GM23248 (cell line): ENCODE data around the gene RAB15. TPM values are rescaled to one million over a fixed set of nuclear protein-coding genes. Genes with fewer than 3 reads are reported as not detected.
A peak's percentile ranks its signal among the peaks of the same experiment; 100 is the strongest.

Experiments used
- DNase-seq: peaks from one replicate; pipeline ENCODE4 v3.0.0-alpha.2; 2015
- H2AFZ ChIP-seq: fragments of 200-600 bp; sonication (generic); 2 replicates; pipeline ENCODE4 v1.6.1; 2016; ENCODE audit warnings: antibody characterized with exemption
- H3F3A ChIP-seq: fragments of 200-600 bp; sonication (generic); 2 replicates; pipeline ENCODE4 v1.6.1; 2016; ENCODE audit warnings: mild to moderate bottlenecking, antibody characterized with exemption, mixed run types; ENCODE audit not compliant: insufficient read depth
- H3K27ac ChIP-seq: fragments of 200-600 bp; sonication (generic); 2 replicates; pipeline ENCODE4 v1.5.1; 2016; ENCODE audit warnings: mild to moderate bottlenecking
- H3K27me3 ChIP-seq: fragments of 200-600 bp; sonication (generic); replicated peaks from 2 replicates; pipeline ENCODE4 v1.6.1; 2016; ENCODE audit warnings: mild to moderate bottlenecking; ENCODE audit not compliant: insufficient read depth
- H3K36me3 ChIP-seq: fragments of 200-600 bp; sonication (generic); 2 replicates; pipeline ENCODE4 v1.6.1; 2016; ENCODE audit warnings: low read depth, mild to moderate bottlenecking
- H3K4me1 ChIP-seq: fragments of 200-600 bp; sonication (generic); 2 replicates; pipeline ENCODE4 v1.6.1; 2016; ENCODE audit warnings: mild to moderate bottlenecking; ENCODE audit not compliant: insufficient read depth
- H3K4me2 ChIP-seq: fragments of 200-600 bp; sonication (generic); one replicate; pipeline ENCODE4 v1.6.1; 2016; ENCODE audit warnings: mild to moderate bottlenecking; ENCODE audit not compliant: unreplicated experiment
- H3K4me3 ChIP-seq: fragments of 200-600 bp; sonication (generic); 2 replicates; pipeline ENCODE4 v1.5.1; 2016; ENCODE audit warnings: mild to moderate bottlenecking
- H3K79me2 ChIP-seq: fragments of 200-600 bp; sonication (generic); 2 replicates; pipeline ENCODE4 v1.6.1; 2016; ENCODE audit warnings: mild to moderate bottlenecking; ENCODE audit not compliant: insufficient read depth
- H3K9ac ChIP-seq: fragments of 200-600 bp; sonication (generic); 2 replicates; pipeline ENCODE4 v1.6.1; 2016; ENCODE audit warnings: mild to moderate bottlenecking
- H3K9me2 ChIP-seq: fragments of 200-600 bp; sonication (generic); 2 replicates; pipeline ENCODE4 v1.6.1; 2016; ENCODE audit warnings: mixed run types, mild to moderate bottlenecking, moderate library complexity; ENCODE audit not compliant: insufficient read depth
- H3K9me3 ChIP-seq: fragments of 200-600 bp; sonication (generic); one replicate; pipeline ENCODE4 v1.6.1; 2017; ENCODE audit warnings: low read depth
- H4K20me1 ChIP-seq: fragments of 200-600 bp; sonication (generic); 2 replicates; pipeline ENCODE4 v1.6.0; 2016; ENCODE audit not compliant: insufficient read depth
- EZH2 ChIP-seq: fragments of 200-600 bp; sonication (generic); IDR thresholded peaks from 2 replicates; pipeline ENCODE4 v1.6.1; 2018; ENCODE audit warnings: antibody characterized with exemption, mild to moderate bottlenecking; ENCODE audit not compliant: insufficient read depth, poor library complexity, severe bottlenecking
- EZH2phosphoT487 ChIP-seq: fragments of 200-600 bp; sonication (generic); IDR thresholded peaks from 2 replicates; pipeline ENCODE4 v1.6.1; 2018; ENCODE audit warnings: antibody characterized with exemption, moderate library complexity, mild to moderate bottlenecking, low read depth; ENCODE audit not compliant: insufficient read depth
- WGBS, 2 experiments: methylation state at CpG; one replicate each; pipeline ENCODE4 v1.1.6; 2015 to 2017; ENCODE audit warnings: low lambda C conversion rate in 2 of 2, low coverage in 1 of 2; ENCODE audit errors: missing lambda C conversion rate in 2 of 2; 5-methylcytosine and 5-hydroxymethylcytosine counted together
- in situ Hi-C: fragments of 300-500 bp; cut with MboI; formaldehyde crosslinking; loops from 2 replicates; pipeline ENCODE4 v1.15.0; 2020
- polyA plus RNA-seq: library from polyadenylated mRNA; unstranded; fragments of >200 nt; fragmentation: Nextera tagmentation; extraction: Ambion mirVana; gene quantifications from 2 replicates; pipeline ENCODE4 v1.2.1, GENCODE V29; 2016
- total RNA-seq: library from RNA; depleted of rRNA; stranded (reverse); fragments of >200 nt; shearing (Covaris generic); gene quantifications from 2 replicates; pipeline ENCODE4 v1.2.3, GENCODE V29; 2014

Gene RAB15
- total and polyA plus RNA-seq, 2 experiments from 2014 or later: 2.0 to 4.3 TPM

DNA sequence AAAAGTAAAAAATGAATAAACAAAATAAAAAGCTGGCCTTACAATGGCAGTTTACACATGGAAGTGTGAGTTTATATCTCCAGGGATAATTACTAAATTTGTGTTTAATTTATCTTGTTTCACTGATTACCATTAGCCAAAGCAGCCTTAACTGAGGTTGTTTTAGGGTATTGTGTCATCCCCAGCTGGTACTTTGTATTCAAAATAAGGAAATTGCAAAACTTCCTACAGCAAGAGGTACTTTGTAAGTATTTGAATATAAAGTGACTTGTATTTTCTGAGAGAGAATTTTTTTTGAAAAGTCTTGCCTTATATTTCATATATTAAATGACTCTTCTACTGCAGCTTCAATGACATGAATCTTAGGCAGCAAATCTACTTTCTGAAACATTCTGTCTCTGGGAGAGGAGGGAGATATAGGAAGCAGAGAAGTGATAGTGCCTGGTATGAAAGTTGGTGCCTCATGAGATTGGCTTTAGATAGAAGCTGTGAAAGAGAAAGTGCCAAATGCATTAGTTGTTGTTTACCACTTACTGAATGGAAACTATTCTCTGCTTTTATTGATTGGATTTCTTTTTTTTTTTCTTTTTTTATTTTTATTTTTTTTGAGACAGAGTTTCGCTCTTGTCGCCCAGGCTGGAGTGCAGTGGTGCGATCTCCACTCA, 21.3 kb upstream of the RAB15 start:
- WGBS, 2 experiments: 93 to 94% methylated on average over 3 of the region's 3 CpGs
- no peak overlapping the region; the same call in 1 of the 2 replicates for H3K27ac ChIP-seq
- peaks cover 83% of the 10 kb centered on the region for H3K79me2 ChIP-seq
- H2AFZ ChIP-seq: 0 out of 2 replicates have a peak overlapping the region, but pooled peaks have one; percentile 28
- peaks cover 10% of the 10 kb centered on the region for H3K4me1 ChIP-seq
- H3K9me2 ChIP-seq: no peaks in the 10 kb centered on the region
- peak overlapping the region; percentile 27 for H3K4me2 ChIP-seq
- H3K9me3 ChIP-seq: no peaks in the 10 kb centered on the region
- H3K27me3 ChIP-seq: no peaks in the 10 kb centered on the region
- in situ Hi-C loops: no loop called here
- no peaks in the 10 kb centered on the region for H4K20me1 ChIP-seq
- H3F3A ChIP-seq: peaks cover 9% of the 10 kb centered on the region; the same call in 1 of the 2 replicates
- H3K4me3 ChIP-seq: no peak overlapping the region
- no peak for DNase-seq
- TF ChIP-seq EZH2phosphoT487: no peak
- TF ChIP-seq EZH2: no peak
- H3K36me3 ChIP-seq: no peaks in the 10 kb centered on the region
- no peak overlapping the region for H3K9ac ChIP-seq

GRCh38 chr14:64992328-64992885, 20.3 kb upstream of the RAB15 start:
- Histone ChIP-seq H3K79me2 (peaks cover 84% of the 10 kb centered on the region), H3K9ac (no peak overlapping the region), H3K9me3 (no peaks in the 10 kb centered on the region), H2AFZ (no peak overlapping the region), H3K9me2 (no peaks in the 10 kb centered on the region), H3K4me1 (peaks cover 12% of the 10 kb centered on the region), H3K4me2 (no peak overlapping the region), H3K27ac (no peak overlapping the region), H3K27me3 (no peaks in the 10 kb centered on the region), H3K36me3 (no peaks in the 10 kb centered on the region), H3F3A (peaks cover 5% of the 10 kb centered on the region; the same call in 1 of the 2 replicates), H3K4me3 (no peak overlapping the region), H4K20me1 (no peaks in the 10 kb centered on the region)
- WGBS, 2 experiments: 77 to 79% methylated on average over 5 of the region's 5 CpGs
- no peak for DNase-seq
- in situ Hi-C loops: no loop called here
- TF ChIP-seq EZH2 (no peak), EZH2phosphoT487 (no peak)

DNA sequence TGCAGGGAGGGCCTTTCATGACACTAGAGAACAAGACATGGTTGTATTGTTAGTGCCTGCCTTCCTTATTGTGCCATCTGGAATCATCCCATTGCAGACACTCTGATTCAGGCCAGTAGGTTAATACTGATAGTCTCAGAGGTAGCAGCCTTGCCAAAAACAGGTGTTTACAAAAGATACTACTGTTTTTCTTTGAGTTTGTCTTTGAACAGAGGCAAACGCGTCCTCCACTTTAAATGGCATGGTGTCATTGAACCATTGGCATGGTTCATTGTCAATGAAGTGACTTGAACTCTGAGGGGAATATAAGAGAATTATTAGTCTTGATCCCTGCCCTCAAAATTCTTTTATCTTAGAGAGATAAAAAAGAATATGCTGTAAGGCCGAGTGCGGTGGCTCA, 18.8 kb upstream of the RAB15 start:
- Histone ChIP-seq H3K9ac (no peak overlapping the region), H3K9me3 (no peaks in the 10 kb centered on the region), H3K79me2 (peaks cover 75% of the 10 kb centered on the region), H3K4me2 (no peak overlapping the region), H3F3A (0 out of 2 replicates have a peak, but pooled peaks cover 5% of the 10 kb centered on the region), H2AFZ (no peak overlapping the region), H4K20me1 (no peaks in the 10 kb centered on the region), H3K4me3 (no peak overlapping the region), H3K9me2 (no peaks in the 10 kb centered on the region), H3K36me3 (no peaks in the 10 kb centered on the region), H3K4me1 (peaks cover 16% of the 10 kb centered on the region), H3K27ac (no peak overlapping the region), H3K27me3 (no peaks in the 10 kb centered on the region)
- DNase-seq: no peak
- 97 to 98% methylated on average over 4 of the region's 4 CpGs for WGBS, 2 experiments
- TF ChIP-seq EZH2phosphoT487 (no peak), EZH2 (no peak)
- in situ Hi-C loops: no loop called here

GRCh38 chr14:64990296-64990695, 18.2 kb upstream of the RAB15 start:
- 0 out of 2 replicates have a peak, but pooled peaks cover 5% of the 10 kb centered on the region for H3F3A ChIP-seq
- 98 to 100% methylated on average over 3 of the region's 3 CpGs for WGBS, 2 experiments
- H3K9ac ChIP-seq: no peak overlapping the region
- no peaks in the 10 kb centered on the region for H3K27me3 ChIP-seq
- DNase-seq: no peak
- in situ Hi-C loops: no loop called here
- H3K4me3 ChIP-seq: no peak overlapping the region
- no peaks in the 10 kb centered on the region for H3K36me3 ChIP-seq
- no peaks in the 10 kb centered on the region for H4K20me1 ChIP-seq
- no peaks in the 10 kb centered on the region for H3K9me2 ChIP-seq
- H3K79me2 ChIP-seq: peaks cover 70% of the 10 kb centered on the region
- no peaks in the 10 kb centered on the region for H3K9me3 ChIP-seq
- H3K4me2 ChIP-seq: no peak overlapping the region
- TF ChIP-seq EZH2: no peak
- TF ChIP-seq EZH2phosphoT487: no peak
- peaks cover 16% of the 10 kb centered on the region for H3K4me1 ChIP-seq
- H2AFZ ChIP-seq: no peak overlapping the region
- H3K27ac ChIP-seq: no peak overlapping the region
